GM12878 (cell line): ENCODE data around the gene PPP1CA. TPM values are rescaled to one million over a fixed set of nuclear protein-coding genes. Genes with fewer than 3 reads are reported as not detected.

Experiments used
- EZH2 ChIP-seq: IDR thresholded peaks from 2 replicates; pipeline ENCODE4 v1.6.1; 2012; ENCODE audit warnings: low read depth, mild to moderate bottlenecking, control low read depth, inconsistent platforms, low read length, borderline replicate concordance; ENCODE audit not compliant: control insufficient read depth
- HSF1 ChIP-seq: fragments of 150-350 bp; IDR thresholded peaks from 2 replicates; pipeline ENCODE4 v1.6.1; 2014; ENCODE audit warnings: mild to moderate bottlenecking, low read depth, low read length
- KLF5 ChIP-seq: fragments of 450-650 bp; IDR thresholded peaks from 2 replicates; pipeline ENCODE4 v1.6.1; 2014; ENCODE audit warnings: mild to moderate bottlenecking; ENCODE audit not compliant: partially characterized antibody
- MEF2B ChIP-seq: fragments of 450-650 bp; IDR thresholded peaks from 2 replicates; pipeline ENCODE4 v1.6.1; 2018; ENCODE audit warnings: mild to moderate bottlenecking, moderate library complexity; ENCODE audit not compliant: partially characterized antibody, poor library complexity, severe bottlenecking
- MYB ChIP-seq: fragments of 150-350 bp; IDR thresholded peaks from 2 replicates; pipeline ENCODE4 v1.6.1; 2014; ENCODE audit warnings: mild to moderate bottlenecking, low read depth, low read length, borderline replicate concordance
- NFYB ChIP-seq: IDR thresholded peaks from 2 replicates; pipeline ENCODE4 v1.6.1; 2011; ENCODE audit warnings: low read depth, mild to moderate bottlenecking, low read length, improper control_type of control experiment, moderate library complexity; ENCODE audit not compliant: insufficient read depth
- NKRF ChIP-seq: fragments of 450-650 bp; conservative IDR thresholded peaks from 2 replicates; pipeline ENCODE4 v1.6.1; 2017; ENCODE audit warnings: mild to moderate bottlenecking, moderate library complexity
- POU2F2 ChIP-seq: IDR thresholded peaks from 3 replicates; pipeline ENCODE4 v1.6.1; 2011; ENCODE audit warnings: low read depth, mild to moderate bottlenecking, low read length, borderline replicate concordance
- RCOR1 ChIP-seq: conservative IDR thresholded peaks from 2 replicates; pipeline ENCODE4 v1.6.1; 2012; ENCODE audit warnings: low read depth, low read length, improper control_type of control experiment
- SIN3A ChIP-seq: IDR thresholded peaks from 2 replicates; pipeline ENCODE4 v1.6.1; 2012; ENCODE audit warnings: low read depth, low read length, improper control_type of control experiment
- SP1 ChIP-seq: IDR thresholded peaks from one replicate; pipeline ENCODE4 v1.6.1; 2011; ENCODE audit warnings: low read depth, low read length
- USF1 ChIP-seq: IDR thresholded peaks from 2 replicates; pipeline ENCODE4 v1.6.1; 2011; ENCODE audit warnings: borderline replicate concordance, low read depth, mild to moderate bottlenecking, moderate library complexity, mixed read lengths, low read length; ENCODE audit not compliant: insufficient read depth; ENCODE audit errors: extremely low read length
- USF2 ChIP-seq: IDR thresholded peaks from 2 replicates; pipeline ENCODE4 v1.6.1; 2011; ENCODE audit warnings: low read depth, low read length, improper control_type of control experiment, borderline replicate concordance
- ZNF592 ChIP-seq: fragments of 450-650 bp; IDR thresholded peaks from 2 replicates; pipeline ENCODE4 v1.6.1; 2017; ENCODE audit warnings: mild to moderate bottlenecking, moderate library complexity
- ZNF622 ChIP-seq: fragments of 450-650 bp; IDR thresholded peaks from 2 replicates; pipeline ENCODE4 v1.6.1; 2017; ENCODE audit warnings: mild to moderate bottlenecking, inconsistent platforms
- polyA plus RNA-seq, 11 experiments: library from polyadenylated mRNA; depleted of rRNA in 4 of 11; unstranded in 6 of 11; stranded (reverse) in 5 of 11; fragments of >200 nt; fragmentation: Nextera tagmentation in 4 of 11; fragmentation: Illumina TruSeq in 1 of 11; extraction: Ambion mirVana in 4 of 11; extraction: Trizol in 1 of 11; gene quantifications; 1 replicate in 1 of 11; 2 replicates in 10 of 11; pipeline versions ENCODE4 v1.2.1 to v1.2.3, GENCODE V29; 2011 to 2016; ENCODE audit warnings: inconsistent platforms in 2 of 11, missing spikeins in 2 of 11, low read depth in 1 of 11
- total RNA-seq, 4 experiments: library from RNA; depleted of rRNA in 3 of 4; stranded (reverse); fragments of >200 nt in 3 of 4; fragmentation: Illumina TruSeq in 1 of 4; extraction: Trizol in 1 of 4; gene quantifications; 2 replicates each; pipeline versions ENCODE4 v1.2.1 to v1.2.3, GENCODE V29; 2013 to 2021

The PPP1CA gene
- total and polyA plus RNA-seq, 10 of the 15 experiments (the other 5 are each of a cell fraction or from before 2014, with no cell fraction given): 26.4 to 458 (median 240) TPM

- TF ChIP-seq ZNF592 (no peak), KLF5 (peak; percentile 40), SP1 (peak; percentile 74), MYB (no peak), NKRF (peak; percentile 99), USF2 (peak; percentile 99), SIN3A (peak; percentile 98), ZNF622 (no peak), USF1 (peak; percentile 100), POU2F2 (no peak), MEF2B (peak; percentile 91), RCOR1 (no peak), EZH2 (no peak), HSF1 (no peak), NFYB (peak; percentile 94)
Measured at GRCh38 chr11:67391304-67392182, 10.1 kb downstream of the PPP1CA start, which contains the start of gene RAD9A (continued).
